Colon (tissue), 2 donors: Measurements from ENCODE around the gene CDKAL1.
"Not testable (repeated sequence)": the region's sequence is repeated elsewhere in the genome, so short reads cannot be mapped to it uniquely, and the experiment has no call there.

Experiments used
- FAIRE-seq: peaks from 2 replicates; lab custom pipeline; 2012; peaks lifted over from hg19 to GRCh38; lab: Jason Lieb, UNC
- donor health status: control.
- donor health status: control.

Gene CDKAL1

DNA sequence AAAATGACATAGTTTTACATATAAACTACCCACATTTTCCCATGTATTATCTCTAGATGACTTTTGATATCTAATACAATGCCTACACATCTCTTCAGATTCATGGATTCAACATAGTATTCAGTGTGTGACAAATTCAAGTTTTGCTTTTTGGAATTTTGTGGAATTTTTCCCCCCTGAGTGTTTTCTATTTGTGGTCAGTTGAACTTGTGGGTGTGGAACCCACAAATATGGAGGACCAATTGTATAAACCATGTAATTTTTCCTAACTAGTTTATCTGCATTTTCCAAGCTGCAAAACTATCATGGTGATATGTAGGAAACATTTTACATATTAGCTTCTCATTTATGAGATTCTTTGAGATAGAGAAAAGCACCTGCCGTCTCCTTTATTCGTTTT is 685.0 kb downstream of the CDKAL1 start:
- no peak for FAIRE-seq

DNA sequence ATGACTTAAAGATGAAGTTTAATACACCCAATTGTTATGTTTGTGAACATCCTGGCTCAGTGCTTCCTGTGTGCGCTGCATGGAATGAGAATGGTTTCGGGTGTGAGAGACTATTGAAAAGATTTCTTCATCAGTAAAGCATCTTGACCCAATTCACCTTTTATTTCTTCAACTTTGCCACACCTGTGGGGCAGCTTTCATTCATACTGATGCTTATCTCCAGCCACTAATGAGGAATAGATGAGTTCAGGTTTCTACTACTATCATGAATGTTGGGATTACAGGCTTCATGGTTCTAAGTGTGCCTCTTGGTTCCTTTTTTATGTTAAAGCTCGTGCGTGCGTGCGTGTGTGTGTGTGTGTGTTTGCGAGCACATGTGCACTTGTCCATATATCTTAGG is 685.6 kb downstream of the CDKAL1 start:
- no peak for FAIRE-seq

DNA sequence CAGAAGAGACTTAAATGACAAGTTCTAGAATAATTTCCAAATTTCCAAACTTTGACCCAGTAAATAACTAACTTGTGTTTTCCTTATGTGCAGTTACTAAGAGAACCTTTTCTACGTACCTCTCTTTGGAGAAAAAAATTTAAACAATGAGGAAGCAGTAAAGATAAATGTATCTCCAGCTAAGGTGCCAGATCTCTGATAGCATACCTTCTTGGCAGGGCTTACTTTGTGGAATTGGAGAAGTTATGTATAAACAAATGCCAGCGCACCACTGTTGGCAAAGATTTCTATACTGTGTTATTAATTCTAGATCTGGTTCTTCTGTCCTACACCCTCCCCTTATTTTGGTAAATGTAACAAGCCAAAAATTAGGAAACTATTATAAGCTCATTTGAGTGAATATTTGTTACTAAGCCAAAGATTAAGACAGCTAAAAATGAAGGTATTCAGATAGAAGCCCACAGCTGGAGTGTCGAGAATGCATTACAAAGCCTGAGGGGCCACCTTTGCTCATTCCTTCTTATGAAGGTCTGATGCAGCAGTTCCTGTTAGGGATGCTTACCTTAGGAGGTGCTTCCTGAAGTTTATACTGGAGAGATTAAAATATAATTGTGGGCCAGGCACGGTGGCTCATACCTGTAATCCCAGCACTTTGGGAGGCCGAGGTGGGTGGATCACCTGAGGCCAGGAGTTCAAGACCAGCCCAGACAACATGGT is 686.2 kb downstream of the CDKAL1 start:
- no peak for FAIRE-seq

DNA sequence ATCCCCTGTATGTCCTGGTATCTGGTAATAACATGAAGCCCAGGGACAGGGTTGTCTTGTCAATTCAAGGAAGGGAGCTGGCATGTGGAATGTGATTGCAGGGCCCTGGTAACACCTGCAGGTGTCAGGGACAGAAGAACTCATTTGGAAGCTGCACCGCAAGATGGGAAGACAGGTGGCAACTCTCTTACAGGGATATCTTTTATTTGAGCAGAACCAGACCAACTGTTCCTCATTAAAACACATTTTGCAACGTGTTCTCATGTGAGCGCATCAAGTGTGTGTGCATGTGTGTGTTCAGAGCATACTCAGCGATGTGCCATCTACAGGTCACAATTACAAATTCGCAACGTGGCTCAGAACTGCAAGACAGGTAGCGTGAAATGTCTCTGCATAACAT is 688.4 kb downstream of the CDKAL1 start:
- FAIRE-seq: no peak

DNA sequence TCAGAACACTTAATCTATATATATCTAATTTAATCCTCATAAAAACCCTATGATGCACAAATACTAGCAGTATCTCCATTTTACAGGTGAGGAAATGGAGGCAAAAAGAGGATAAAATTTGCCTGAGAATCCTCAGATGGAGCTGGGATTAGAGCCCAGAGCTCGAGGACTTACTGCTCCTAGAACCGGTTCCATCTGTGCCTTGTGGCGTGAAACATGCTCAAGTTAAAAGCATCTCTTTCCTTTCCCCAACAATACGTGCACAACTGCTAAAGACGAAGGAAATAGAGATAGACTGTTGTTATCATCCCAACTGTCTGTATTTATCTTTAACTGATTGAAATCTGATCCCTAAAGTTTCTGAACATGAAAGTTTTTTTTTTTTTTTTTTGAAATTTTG is 691.7 kb downstream of the CDKAL1 start:
- no peak for FAIRE-seq

DNA sequence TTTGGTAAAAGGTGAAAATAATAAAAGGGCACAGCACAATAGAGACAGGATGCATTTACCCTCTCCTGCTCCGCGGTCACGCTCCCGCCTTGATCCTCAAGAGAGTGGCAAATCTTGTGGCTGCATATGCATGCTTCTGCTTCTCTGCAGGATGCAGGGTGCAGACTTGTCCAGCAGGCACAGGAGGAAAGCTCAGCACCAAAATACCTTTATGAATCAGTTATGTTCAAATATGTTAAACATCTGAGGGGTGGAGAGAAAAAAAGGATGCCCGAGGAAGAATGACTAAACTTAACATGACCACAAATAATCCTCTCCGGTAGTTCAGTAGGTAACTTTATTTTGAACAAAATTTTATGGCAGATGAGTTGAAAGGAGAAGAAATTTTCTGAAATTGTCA is 693.2 kb downstream of the CDKAL1 start:
- FAIRE-seq: no peak

DNA sequence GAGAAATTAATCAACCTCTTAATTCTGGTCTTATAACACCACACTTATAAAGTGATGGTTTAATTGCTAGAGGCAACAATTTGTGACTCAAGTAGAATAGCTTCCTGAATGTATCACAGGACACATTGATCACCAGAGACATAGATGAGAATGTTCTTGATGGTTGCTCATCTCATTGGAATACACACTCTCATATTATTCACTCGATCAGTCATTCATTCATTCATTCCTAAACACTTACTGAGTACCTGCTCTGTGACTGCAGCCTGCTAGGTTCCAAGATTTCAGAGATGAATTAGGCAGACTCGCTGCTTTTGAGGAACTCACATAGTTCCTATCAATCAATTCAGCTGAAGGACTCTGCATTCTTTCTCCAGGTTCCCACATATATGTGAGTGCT is 694.2 kb downstream of the CDKAL1 start:
- no peak for FAIRE-seq

DNA sequence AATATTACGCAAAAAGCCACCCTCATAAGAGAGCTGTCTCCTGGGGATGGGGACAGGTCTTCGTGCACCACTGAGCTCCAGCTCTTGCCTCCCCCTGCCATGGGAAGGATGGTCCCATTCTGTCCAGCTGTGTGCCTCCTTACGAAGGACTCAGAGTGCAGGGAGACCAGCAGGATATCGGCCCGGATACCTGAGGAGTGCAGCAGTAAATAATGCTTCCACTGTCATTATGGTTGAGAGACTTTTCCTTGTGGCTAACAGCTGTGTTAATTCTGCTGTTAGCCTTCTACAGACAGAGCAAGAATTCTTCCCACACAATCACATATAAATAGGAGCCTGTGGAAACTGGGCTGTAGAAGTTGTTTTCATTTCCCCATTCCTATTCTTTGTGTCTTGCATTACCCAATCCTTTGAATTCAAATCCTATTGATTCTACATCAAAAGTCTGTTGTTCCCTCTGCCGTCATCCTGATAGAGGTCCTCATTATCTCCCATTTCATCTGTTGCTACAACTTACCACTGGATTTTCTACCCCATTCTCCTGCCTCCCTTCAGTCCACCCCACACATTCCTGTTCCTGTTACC is 694.7 kb downstream of the CDKAL1 start:
- no peak for FAIRE-seq

DNA sequence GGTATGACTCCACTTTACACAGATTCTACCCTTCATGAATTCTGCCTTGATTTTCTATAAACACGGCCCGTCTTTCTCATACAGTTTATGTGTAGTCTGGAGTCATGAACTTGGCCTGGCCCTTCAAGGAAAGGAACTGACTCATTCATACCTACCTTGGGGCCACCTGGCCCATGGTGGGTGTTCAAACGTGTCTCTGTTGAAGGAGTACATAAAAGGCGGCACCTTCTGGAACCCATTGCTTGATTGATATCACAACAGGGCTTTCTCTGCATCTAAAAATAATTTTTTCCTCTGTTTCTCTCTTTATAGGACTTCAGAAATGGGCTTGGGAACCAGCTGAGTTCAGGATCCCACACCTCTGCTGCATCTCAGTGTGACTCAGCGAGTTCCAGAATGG is 696.3 kb downstream of the CDKAL1 start:
- no peak for FAIRE-seq

DNA sequence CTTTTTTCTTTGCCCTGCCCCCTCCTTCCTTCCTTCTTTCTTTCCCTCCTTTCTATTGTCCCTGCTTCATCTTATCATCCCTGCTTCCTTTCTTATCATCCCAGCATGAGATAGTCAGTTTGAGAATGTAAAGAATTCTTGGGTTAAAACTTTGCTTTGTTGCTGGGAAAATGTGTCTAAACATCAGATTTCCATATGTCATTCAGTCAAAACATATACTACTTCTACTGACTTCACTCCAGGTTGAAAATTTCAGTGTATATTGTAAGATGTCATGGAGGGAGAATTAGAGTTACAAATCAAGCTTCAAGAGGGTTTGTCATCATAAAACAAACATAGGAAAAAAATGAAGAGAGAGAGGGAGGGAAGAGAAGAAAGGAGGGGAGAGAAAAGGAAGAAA is 700.9 kb downstream of the CDKAL1 start:
- FAIRE-seq: no peak

DNA sequence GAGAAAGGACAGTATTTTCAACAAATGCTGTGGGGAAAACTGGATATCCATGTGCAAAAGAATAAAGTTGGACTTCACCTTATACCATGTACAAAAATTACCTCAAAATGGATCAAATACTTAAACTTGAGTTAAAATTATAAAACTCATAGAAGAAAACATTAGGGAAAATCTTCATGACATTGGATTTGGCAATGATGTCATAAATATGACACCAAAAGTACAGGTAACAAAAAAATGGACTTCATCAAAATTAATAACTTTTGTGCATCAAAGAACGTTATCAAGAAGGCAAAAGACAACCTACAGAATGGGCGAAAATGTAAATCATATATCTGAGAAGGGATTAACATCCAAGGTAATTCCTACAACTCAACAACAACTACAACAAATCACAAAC is 704.0 kb downstream of the CDKAL1 start:
- FAIRE-seq: no peak

DNA sequence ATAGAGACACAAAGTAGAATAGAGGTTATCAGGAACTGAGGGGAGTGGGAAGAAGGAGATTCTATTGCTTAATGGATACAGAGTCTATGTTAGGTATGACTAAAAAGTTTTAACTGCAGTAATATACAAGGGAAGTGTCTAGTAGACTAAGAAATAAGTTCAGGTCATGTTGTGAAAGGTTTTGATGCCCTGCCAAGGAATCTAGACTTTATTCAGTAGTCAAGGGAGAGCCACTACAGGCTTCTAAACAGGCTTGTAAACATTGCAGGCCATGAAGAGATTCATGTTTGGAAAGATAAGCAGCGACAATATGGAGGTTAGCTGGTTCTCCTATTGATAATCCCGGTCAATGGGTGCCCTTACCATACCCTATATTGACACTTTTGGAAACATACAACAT is 706.5 kb downstream of the CDKAL1 start:
- FAIRE-seq: no peak

DNA sequence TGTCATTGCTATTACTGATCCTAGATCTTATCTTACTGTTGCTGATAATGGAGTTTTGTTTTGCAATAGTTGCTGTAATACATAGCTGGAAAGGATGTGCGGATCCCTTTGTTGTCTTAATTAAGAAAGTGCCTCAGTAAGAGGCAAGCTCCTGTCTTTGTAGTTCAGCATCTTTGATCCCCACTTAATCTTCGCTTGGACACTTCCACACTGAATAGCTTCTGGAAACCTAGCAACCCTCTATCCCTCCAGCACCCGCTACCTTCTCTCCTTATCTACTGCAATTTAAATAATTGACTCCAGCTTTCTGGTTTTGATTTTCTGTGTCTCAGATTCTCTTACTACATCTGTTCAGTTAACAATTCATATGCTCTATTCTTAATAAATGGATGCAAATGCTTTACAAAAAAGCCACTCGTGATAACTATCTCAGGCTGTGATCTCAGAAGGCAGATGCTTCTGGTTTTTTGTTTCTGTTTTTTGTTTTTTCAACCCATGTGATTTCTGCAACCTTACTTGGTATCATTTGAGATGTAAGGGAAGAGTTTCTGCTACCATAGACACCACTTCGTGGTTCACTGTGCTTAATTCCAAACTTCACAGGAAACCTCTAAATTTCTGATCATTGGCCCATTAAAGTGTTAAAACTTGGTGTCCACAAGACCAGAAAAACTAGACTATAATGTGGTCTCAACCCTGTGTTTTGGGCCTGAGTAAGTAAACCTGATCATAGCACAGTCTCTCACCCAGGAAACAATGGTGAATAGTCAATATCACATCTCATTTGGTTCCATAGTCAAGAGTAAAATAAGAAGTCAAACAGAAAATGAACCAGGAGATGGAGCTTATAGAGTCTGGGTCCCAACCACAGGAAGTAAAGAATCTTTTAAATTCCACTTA is 707.2 kb downstream of the CDKAL1 start:
- FAIRE-seq: no peak

DNA sequence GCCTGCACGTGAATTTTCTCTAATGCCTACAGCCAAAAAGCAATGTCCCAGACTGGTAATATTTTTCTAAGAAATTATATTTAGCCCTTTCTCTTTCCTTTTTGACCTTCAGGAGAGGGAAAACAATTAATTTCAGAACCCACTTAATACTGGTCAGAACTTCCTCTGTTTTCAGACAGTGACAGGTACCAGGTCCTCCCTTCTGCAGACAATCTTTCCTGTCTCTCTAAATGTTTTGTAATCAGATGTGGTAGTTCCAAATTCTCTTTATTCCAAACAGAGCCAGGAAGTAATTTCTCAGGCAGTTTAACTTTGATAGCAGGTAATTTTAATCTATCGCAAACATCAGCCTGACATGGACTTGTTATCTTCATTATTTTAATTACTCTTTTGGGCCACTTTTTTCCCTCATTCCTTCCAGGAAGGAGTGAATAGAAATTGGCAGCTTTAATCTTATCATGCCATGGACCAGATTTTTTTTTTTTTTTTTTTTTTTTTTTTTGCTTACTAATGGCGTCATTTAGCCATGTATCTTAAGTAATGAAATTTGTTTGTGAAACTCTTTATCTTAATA is 710.7 kb downstream of the CDKAL1 start:
- no peak for FAIRE-seq

DNA sequence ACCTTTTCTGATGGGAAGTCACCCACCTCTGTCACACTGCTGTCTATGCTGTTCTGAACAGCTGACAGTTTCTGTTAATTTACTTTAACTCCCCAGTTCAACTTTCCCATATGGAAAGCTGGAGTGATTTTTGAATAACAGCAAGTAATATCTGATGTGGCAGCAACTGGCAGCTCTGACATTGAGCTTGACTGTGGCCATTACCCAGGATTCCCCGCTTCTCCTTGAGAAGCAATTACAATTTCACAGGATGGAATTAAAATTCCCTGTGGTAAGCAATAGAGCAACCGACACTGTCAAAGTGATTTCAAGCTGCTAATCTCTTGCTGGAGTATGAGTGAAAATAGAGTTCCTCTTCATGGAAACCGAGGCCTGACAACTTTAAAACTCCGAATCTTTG is 711.2 kb downstream of the CDKAL1 start:
- FAIRE-seq: no peak

DNA sequence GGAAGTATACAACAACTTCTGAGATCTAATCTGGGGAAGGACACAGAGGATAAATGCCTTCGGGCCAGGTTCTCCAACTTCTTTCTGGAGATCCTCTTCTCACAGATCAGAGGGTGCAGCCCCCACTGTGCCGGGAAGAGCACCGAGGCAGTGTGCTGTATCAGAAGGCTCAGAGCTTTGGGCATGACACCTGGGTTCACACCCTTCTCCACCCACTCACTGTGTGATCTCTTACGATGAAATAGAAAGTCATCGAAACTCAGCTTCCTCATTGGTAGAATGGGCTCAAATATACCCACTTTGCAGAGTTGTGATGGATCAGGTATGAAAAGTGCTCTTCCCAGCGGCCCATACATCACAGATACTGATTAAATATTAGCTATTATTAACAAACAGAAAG is 711.8 kb downstream of the CDKAL1 start:
- FAIRE-seq: no peak

DNA sequence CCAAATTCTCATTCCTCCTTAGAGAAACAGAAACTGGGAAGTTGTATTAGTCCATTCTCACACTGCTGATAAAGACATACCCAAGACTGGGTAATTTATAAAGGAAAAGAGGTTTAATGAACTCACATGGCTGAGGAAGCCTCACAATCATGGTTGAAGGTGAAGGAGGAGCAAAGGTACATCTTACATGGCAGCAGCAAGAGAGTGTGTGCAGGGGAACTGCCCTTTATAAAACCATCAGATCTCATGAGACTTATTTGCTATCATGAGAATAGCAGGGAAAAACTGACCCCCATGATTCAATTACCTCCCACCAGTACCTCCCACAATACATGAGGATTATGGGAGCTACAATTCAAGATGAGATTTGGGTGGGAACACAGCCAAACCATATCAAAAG is 720.2 kb downstream of the CDKAL1 start:
- not testable (repeated sequence) for FAIRE-seq

DNA sequence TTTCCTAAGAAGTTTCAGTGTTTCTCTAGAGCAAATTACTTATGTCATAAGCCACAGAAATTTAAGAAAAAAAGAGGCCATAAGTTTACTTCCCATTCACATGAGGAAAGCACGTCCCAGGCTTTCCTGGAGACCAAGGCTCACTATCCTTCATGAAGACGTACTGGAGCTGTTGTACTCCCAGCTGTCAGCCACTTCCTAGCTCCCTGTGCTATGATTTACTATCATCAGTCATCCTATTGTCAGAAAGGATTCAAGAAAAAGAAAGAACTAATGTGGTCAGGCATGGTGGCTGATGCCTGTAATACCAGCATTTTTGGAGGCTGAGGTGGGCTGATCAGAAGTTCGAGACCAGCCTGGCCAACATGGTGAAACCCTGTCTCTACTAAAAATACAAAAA is 721.9 kb downstream of the CDKAL1 start:
- no peak for FAIRE-seq

DNA sequence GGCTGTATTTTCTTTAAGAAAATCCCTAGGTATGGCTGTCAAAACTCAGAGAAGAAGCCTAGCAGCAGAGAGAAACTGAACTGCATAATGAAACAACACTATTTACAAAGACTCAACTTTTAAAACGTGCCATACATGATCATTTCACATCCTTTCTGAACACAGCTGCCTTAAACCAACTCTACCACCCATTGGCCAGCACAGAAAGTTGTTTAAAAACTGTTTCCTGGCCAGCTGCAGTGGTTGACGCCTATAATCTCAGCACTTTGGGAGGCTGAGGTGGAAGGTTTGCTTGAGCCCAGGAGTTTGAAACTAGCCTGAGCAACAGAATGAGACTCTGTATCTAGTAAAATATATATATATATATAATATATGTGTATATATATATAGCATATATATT is 722.9 kb downstream of the CDKAL1 start:
- FAIRE-seq: no peak

DNA sequence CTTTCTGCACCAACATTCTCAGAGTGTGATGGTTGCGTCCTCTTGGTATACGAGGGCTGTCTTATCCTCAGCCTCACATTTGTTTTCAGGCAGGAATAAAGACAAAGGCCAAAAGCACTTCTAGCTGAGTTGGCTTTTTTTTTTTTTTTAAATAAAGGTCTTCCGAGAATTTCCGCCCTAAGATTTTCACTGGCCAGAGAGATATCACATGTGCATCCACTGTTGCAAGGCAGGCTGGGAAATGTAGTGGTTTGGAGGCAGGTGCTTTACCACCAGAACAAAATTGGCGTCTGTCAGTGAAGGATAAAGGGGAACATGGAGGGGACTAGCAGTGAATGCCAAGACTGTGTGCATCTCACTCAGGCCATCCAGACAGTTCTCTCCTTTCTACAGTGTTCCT is 724.4 kb downstream of the CDKAL1 start:
- FAIRE-seq: no peak

DNA sequence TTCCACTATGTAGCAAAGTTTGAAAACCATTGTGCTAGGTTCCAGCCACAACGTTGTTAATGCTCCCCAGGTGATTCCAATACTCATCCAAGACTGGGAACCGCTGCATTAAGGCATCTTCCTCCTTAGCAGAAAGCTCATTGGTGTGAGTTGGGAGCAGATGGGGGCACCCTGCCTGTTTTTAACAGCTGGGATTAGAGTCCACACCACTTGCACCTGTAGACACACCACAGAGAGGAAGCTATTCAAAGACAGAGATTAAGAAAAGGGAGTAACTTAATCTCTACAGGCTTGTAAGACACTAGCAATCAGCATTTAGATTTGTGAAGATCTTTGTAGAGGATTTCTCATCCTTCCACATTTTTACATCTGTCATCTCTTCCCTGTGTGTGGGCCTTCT is 725.4 kb downstream of the CDKAL1 start:
- no peak for FAIRE-seq

DNA sequence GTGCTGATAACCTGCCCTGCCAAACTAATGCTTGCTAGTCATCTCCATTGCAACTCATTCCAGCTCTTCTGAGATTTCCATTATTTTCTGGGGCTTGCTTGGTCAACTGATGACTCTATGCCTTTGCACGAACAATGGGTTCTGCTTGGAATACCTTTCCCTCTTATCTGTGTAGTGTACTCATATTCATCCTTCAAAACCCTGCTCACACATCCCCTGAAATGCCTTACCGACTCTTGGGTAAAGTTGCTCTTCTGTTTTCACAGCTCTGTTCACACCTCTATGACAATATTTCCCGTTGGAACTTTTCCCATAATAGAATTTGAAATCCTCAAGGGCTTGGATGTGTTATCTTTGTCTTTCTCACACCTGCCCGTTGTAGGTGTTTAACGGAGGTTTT is 728.2 kb downstream of the CDKAL1 start:
- no peak for FAIRE-seq
